Psoas muscle (tissue), 8 donors: Measurements from ENCODE around the gene PACSIN3. TPM values are rescaled to one million over a fixed set of nuclear protein-coding genes. Genes with fewer than 3 reads are reported as not detected.

Experiments used
- ATAC-seq, 4 donors: fragments of 200-7000 bp; cut with Tn5 transposase; one replicate each; pipeline ENCODE4 v1.9.1; 2020; ENCODE audit warnings: moderate library complexity in 3 of 4, mild to moderate bottlenecking in 2 of 4
- DNase-seq, 2 donors: peaks; one replicate each; pipeline ENCODE4 v3.0.0-alpha.2; 2020
- H3K27ac ChIP-seq: fragments of 200-600 bp; one replicate; pipeline ENCODE4 v1.8.0; 2022
- H3K27me3 ChIP-seq, 3 donors: fragments of 200-600 bp in 1 of 3; one replicate each; pipeline versions ENCODE4 v1.6.1 to v1.8.0; 2013 to 2022; ENCODE audit warnings: low read length in 2 of 3, mild to moderate bottlenecking in 2 of 3, moderate library complexity in 1 of 3; ENCODE audit not compliant: insufficient read depth in 3 of 3
- H3K36me3 ChIP-seq, 2 donors: fragments of 200-600 bp in 1 of 2; one replicate each; pipeline versions ENCODE4 v1.6.1 to v1.8.0; 2013 to 2022; ENCODE audit warnings: low read depth in 1 of 2, mild to moderate bottlenecking in 1 of 2, moderate library complexity in 1 of 2; ENCODE audit not compliant: insufficient read depth in 1 of 2
- H3K4me1 ChIP-seq: fragments of 200-600 bp; one replicate; pipeline ENCODE4 v1.8.0; 2022
- H3K4me3 ChIP-seq: fragments of 200-600 bp; one replicate; pipeline ENCODE4 v1.8.0; 2022; ENCODE audit warnings: mild to moderate bottlenecking
- H3K9me3 ChIP-seq: fragments of 200-600 bp; one replicate; pipeline ENCODE4 v1.8.0; 2022
- CTCF ChIP-seq: fragments of 200-600 bp; IDR thresholded peaks from one replicate; pipeline ENCODE4 v1.8.0; 2022; ENCODE audit warnings: antibody characterized with exemption
- WGBS, 3 donors: extraction: QIAGEN DNeasy Blood & Tissue Kit; methylation state at CpG; one replicate each; pipeline versions ENCODE4 v1.1.6 to v1.1.7; 2013; 5-methylcytosine and 5-hydroxymethylcytosine counted together
- intact Hi-C, 2 donors: fragments of 100-400 bp; cut with DNase I; formaldehyde crosslinking; loops; one replicate each; pipeline versions ENCODE4 v1.11.0 to v1.14.2; 2022
- polyA plus RNA-seq, 3 donors: library from polyadenylated mRNA; stranded (reverse); fragments of 200-250 nt; gene quantifications; one replicate each; pipeline ENCODE4 v1.2.3, GENCODE V29; 2013
- total RNA-seq, 4 donors: library from RNA; stranded (reverse); fragmentation: NEBNext Ultra II Directional in 2 of 4; extraction: Animal tissue kit (Norgen Biotek cat#: 25700) in 2 of 4; gene quantifications; one replicate each; pipeline versions ENCODE4 v1.2.1 to v1.2.4, GENCODE V29; 2021 to 2023
- donor health status: healthy with polysubstance abuse.
- donor health status: DM: no; HTN: no; CAD: no; lungs with moderate emphysema.
- donor health status: Bipolar disorder and iron deficiency.
- donor health status: healthy.
- donor health status: DM: yes; HTN: yes; CAD: no.
- donor health status: DM: no; HTN: no; CAD: no.
- donor health status: DM: no; HTN: no; CAD: no.
- donor health status: DM: yes; HTN: yes; CAD: no.

The PACSIN3 gene
- total and polyA plus RNA-seq, 7 donors: 90.4 to 430 (median 284) TPM

DNA sequence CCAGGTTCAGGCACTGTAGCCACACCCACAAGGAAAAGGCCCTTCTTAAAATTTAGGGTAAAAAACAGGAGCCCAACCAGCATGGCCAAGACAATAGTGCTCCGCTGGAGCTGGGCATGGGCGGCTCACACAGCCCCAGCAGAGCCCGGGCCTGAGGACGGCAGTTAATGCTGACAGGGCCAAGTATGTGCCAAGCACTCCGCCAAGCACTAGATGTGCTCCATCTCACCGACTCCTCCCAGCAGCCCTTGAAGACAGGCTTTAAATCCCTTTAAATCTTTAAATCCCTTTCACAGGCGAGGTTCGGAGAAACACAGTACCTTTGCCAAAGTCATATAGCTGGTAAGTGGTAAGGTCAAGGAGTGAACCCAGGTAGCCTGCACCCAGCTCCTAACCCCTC lies 14.4 kb downstream of the PACSIN3 start:
- Histone ChIP-seq H3K36me3 (peaks cover 3 to 94% of the 10 kb centered on the region in 2 donors), H3K27me3 (no peaks in the 10 kb centered on the region), H3K27ac (no peak overlapping the region), H3K9me3 (no peaks in the 10 kb centered on the region), H3K4me1 (peaks cover 35% of the 10 kb centered on the region), H3K4me3 (no peak overlapping the region)
- WGBS, 3 donors: 31 to 62% (median 34%) methylated on average over 8 of the region's 8 CpGs
- no peak for TF ChIP-seq CTCF
- intact Hi-C loops: no loop called here
- DNase-seq (no peak), ATAC-seq (no peak)

DNA sequence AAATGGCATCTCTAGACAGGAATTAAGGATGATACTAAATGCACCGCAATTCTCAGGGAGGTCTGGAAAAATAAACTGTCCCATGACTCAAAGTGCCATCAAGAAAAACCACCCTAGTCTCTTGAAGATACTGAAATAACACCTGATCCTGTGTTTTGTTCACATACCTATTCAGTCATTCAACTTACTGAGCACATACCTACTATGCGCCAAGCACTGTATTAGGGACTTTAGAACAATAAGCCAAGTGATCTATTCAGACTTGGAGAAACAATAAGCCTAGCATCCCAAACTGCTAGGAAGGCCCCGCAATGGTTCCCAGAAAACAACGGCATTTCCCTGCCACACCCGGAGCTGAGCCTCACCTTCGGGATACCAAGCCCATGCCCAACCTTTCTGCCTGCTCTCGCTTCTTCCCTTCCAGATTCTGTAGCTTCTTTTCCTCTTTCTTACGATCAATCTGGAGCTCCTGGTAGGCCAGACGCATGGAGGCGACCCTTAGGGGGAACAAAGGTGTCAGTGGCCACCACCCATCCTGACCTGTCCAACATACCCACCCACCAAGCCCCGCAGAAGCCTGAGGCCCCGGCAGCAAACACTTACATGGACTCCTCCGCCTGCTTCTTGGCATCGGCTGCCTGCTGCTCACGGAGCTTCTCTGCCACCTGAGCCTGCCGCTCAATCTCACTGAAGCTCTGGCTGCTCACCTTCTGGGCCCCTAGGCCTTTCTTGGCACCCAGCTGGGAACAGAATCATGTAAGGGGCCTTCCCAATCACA lies 15.0 kb downstream of the PACSIN3 start:
- intact Hi-C loops: no loop called here
- Histone ChIP-seq H3K27me3 (no peaks in the 10 kb centered on the region), H3K4me1 (peaks cover 35% of the 10 kb centered on the region), H3K27ac (no peak overlapping the region), H3K4me3 (no peak overlapping the region), H3K36me3 (peaks cover 9 to 99% of the 10 kb centered on the region in 2 donors), H3K9me3 (no peaks in the 10 kb centered on the region)
- DNase-seq (peak in 1 of 2 donors; percentile 39), ATAC-seq (no peak)
- no peak for TF ChIP-seq CTCF
- WGBS, 3 donors: 82 to 86% (median 83%) methylated on average over 16 of the region's 16 CpGs

- Histone ChIP-seq H3K36me3 (peaks cover 15 to 89% of the 10 kb centered on the region in 2 donors), H3K4me3 (no peak overlapping the region), H3K9me3 (no peaks in the 10 kb centered on the region), H3K4me1 (peaks cover 8% of the 10 kb centered on the region), H3K27ac (no peak overlapping the region), H3K27me3 (no peaks in the 10 kb centered on the region)
- no peak for TF ChIP-seq CTCF
- intact Hi-C loops: no loop called here
- WGBS, 3 donors: 85 to 92% (median 88%) methylated on average over 5 of the region's 5 CpGs
- DNase-seq (no peak), ATAC-seq (no peak)
Measured at GRCh38 chr11:47166368-47166767, 19.9 kb downstream of the PACSIN3 start.

GRCh38 chr11:47165253-47165840 lies 20.9 kb downstream of the PACSIN3 start:
- no peaks in the 10 kb centered on the region for H3K27me3 ChIP-seq
- intact Hi-C loops: no loop called here
- TF ChIP-seq CTCF: no peak
- H3K4me3 ChIP-seq: no peak overlapping the region
- H3K36me3 ChIP-seq: peaks cover 15 to 79% of the 10 kb centered on the region in 2 donors
- H3K4me1 ChIP-seq: peaks cover 12% of the 10 kb centered on the region
- no peak overlapping the region for H3K27ac ChIP-seq
- WGBS, 3 donors: 85 to 88% (median 88%) methylated on average over 16 of the region's 16 CpGs
- DNase-seq (no peak), ATAC-seq (no peak)
- H3K9me3 ChIP-seq: no peaks in the 10 kb centered on the region
